Esophagus squamous epithelium (tissue), 5 donors: Measurements from ENCODE around the gene CAMK1D. TPM values are rescaled to one million over a fixed set of nuclear protein-coding genes. Genes with fewer than 3 reads are reported as not detected.

Experiments used
- DNase-seq: peaks from one replicate; lab custom pipeline; 2025; lab: John Stamatoyannopoulos, UW
- H3K27ac ChIP-seq, 4 donors: fragments of 200-600 bp; sonication (generic); one replicate each; pipeline ENCODE4 v1.5.1; 2016 to 2019; ENCODE audit warnings: mild to moderate bottlenecking in 1 of 4
- H3K27me3 ChIP-seq, 4 donors: fragments of 200-600 bp; sonication (generic); 1 replicate in 3 of 4; 2 replicates in 1 of 4; pipeline versions ENCODE4 v1.5.1 to v1.6.0; 2017 to 2021; ENCODE audit warnings: antibody characterized with exemption in 1 of 4
- H3K36me3 ChIP-seq, 3 donors: fragments of 200-600 bp; sonication (generic); one replicate each; pipeline ENCODE4 v1.5.1; 2016 to 2019
- H3K4me1 ChIP-seq, 3 donors: fragments of 200-600 bp; sonication (generic); one replicate each; pipeline ENCODE4 v1.5.1; 2017 to 2019
- H3K4me3 ChIP-seq, 4 donors: fragments of 200-600 bp; sonication (generic); 1 replicate in 3 of 4; 2 replicates in 1 of 4; pipeline ENCODE4 v1.5.1; 2016 to 2019; ENCODE audit warnings: mild to moderate bottlenecking in 2 of 4, moderate library complexity in 1 of 4
- H3K9me3 ChIP-seq, 3 donors: fragments of 200-600 bp; sonication (generic); one replicate each; pipeline ENCODE4 v1.5.1; 2016 to 2019
- CTCF ChIP-seq, 6 experiments: fragments of 450-650 bp in 4 of 6; fragments of 200-600 bp in 2 of 6; sonication (generic) in 2 of 6; IDR thresholded peaks; one replicate each; pipeline ENCODE4 v1.5.1; 2016 to 2019; ENCODE audit warnings: antibody characterized with exemption in 6 of 6, mild to moderate bottlenecking in 4 of 6, moderate library complexity in 4 of 6
- POLR2A ChIP-seq, 4 donors: fragments of 450-650 bp; IDR thresholded peaks; one replicate each; pipeline ENCODE4 v1.6.1; 2017; ENCODE audit warnings: antibody characterized with exemption in 4 of 4, mild to moderate bottlenecking in 4 of 4, moderate library complexity in 3 of 4
- WGBS, 2 donors: methylation state at CpG; one replicate each; pipeline ENCODE4 v1.1.5; 2018; 5-methylcytosine and 5-hydroxymethylcytosine counted together
- intact Hi-C: fragments of 100-400 bp; cut with DNase I; formaldehyde crosslinking; loops from one replicate; pipeline ENCODE4 v1.15.0; 2022
- total RNA-seq, 4 donors: library from RNA; depleted of rRNA; stranded (reverse); fragments of >200 nt; gene quantifications; one replicate each; pipeline ENCODE4 v1.1.0, GENCODE V29; 2016
- donor health status: DM: yes; HTN: yes; CAD: no.

The CAMK1D gene
- total RNA-seq, 4 donors from 2014 or later, result 3.8 to 11.8 (median 9.9) TPM

GRCh38 chr10:12509794-12510100, 160.4 kb downstream of the CAMK1D start:
- 82 to 92% methylated on average over 2 of the region's 2 CpGs for WGBS, 2 donors

GRCh38 chr10:12510501-12510941, 161.2 kb downstream of the CAMK1D start:
- no peak overlapping the region for H3K4me3 ChIP-seq
- 35 to 65% methylated on average over 5 to 6 of the region's 8 CpGs for WGBS, 2 donors
- DNase-seq, result no peak
- H3K27ac ChIP-seq, result peak overlapping the region in 1 of 4 donors; percentile 42
- TF ChIP-seq CTCF (IDR thresholded peaks at IDR 0.05), result no peak
- TF ChIP-seq POLR2A (IDR thresholded peaks at IDR 0.05), result no peak
- no peaks in the 10 kb centered on the region for H3K27me3 ChIP-seq
- H3K4me1 ChIP-seq, result peaks cover 0 to 18% (median 8%) of the 10 kb centered on the region in 3 donors
- H3K9me3 ChIP-seq, result no peaks in the 10 kb centered on the region
- no peaks in the 10 kb centered on the region for H3K36me3 ChIP-seq
- intact Hi-C loops, result no loop called here

More at GRCh38 chr10:12509794-12510100, 160.4 kb downstream of the CAMK1D start:
- no peak for DNase-seq
- peaks cover 0 to 18% (median 8%) of the 10 kb centered on the region in 3 donors for H3K4me1 ChIP-seq
- H3K36me3 ChIP-seq, result no peaks in the 10 kb centered on the region
- intact Hi-C loops, result no loop called here
- no peaks in the 10 kb centered on the region for H3K9me3 ChIP-seq
- no peak overlapping the region for H3K4me3 ChIP-seq
- H3K27me3 ChIP-seq, result no peaks in the 10 kb centered on the region
- TF ChIP-seq POLR2A (IDR thresholded peaks at IDR 0.05), result no peak
- TF ChIP-seq CTCF (IDR thresholded peaks at IDR 0.05), result no peak
- H3K27ac ChIP-seq, result no peak overlapping the region

GRCh38 chr10:12510984-12511383, 161.6 kb downstream of the CAMK1D start:
- DNase-seq, result no peak
- no peaks in the 10 kb centered on the region for H3K9me3 ChIP-seq
- H3K27me3 ChIP-seq, result no peaks in the 10 kb centered on the region
- peaks cover 0 to 18% (median 8%) of the 10 kb centered on the region in 3 donors for H3K4me1 ChIP-seq
- no peak overlapping the region for H3K27ac ChIP-seq
- TF ChIP-seq POLR2A (IDR thresholded peaks at IDR 0.05) (no peak), CTCF (IDR thresholded peaks at IDR 0.05) (no peak)
- H3K36me3 ChIP-seq, result no peaks in the 10 kb centered on the region
- intact Hi-C loops, result no loop called here
- WGBS, 2 donors, result 44% methylated on average over 4 of the region's 4 CpGs; no CpG with 5 or more reads in 1 of the 2 donors
- H3K4me3 ChIP-seq, result no peak overlapping the region

- TF ChIP-seq POLR2A (IDR thresholded peaks at IDR 0.05) (no peak), CTCF (IDR thresholded peaks at IDR 0.05) (no peak)
- Histone ChIP-seq H3K4me1 (peaks cover 0 to 18% (median 8%) of the 10 kb centered on the region in 3 donors), H3K27ac (no peak overlapping the region), H3K4me3 (no peak overlapping the region), H3K27me3 (no peaks in the 10 kb centered on the region), H3K9me3 (no peaks in the 10 kb centered on the region), H3K36me3 (no peaks in the 10 kb centered on the region)
- 91 to 94% methylated on average over 9 of the region's 9 CpGs for whole genome bisulfite sequencing, 2 donors
- no peak for DNase-seq
- intact Hi-C loops, result no loop called here
Measured at GRCh38 chr10:12511651-12512050, 162.3 kb downstream of the CAMK1D start.

- H3K9me3 ChIP-seq, result no peaks in the 10 kb centered on the region
- no peaks in the 10 kb centered on the region for H3K36me3 ChIP-seq
- no peaks in the 10 kb centered on the region for H3K27me3 ChIP-seq
- H3K27ac ChIP-seq, result no peak overlapping the region
- TF ChIP-seq POLR2A (IDR thresholded peaks at IDR 0.05), result no peak
- TF ChIP-seq CTCF (IDR thresholded peaks at IDR 0.05), result no peak
- WGBS, 2 donors, result 87 to 89% methylated on average over 16 to 17 of the region's 18 CpGs
- peaks cover 0 to 18% (median 8%) of the 10 kb centered on the region in 3 donors for H3K4me1 ChIP-seq
- intact Hi-C loops, result no loop called here
- DNase-seq, result no peak
- H3K4me3 ChIP-seq, result no peak overlapping the region
Measured at GRCh38 chr10:12512332-12513002, 163.1 kb downstream of the CAMK1D start.
